ENCODE results near the gene OGG1. TPM values are rescaled to one million over a fixed set of nuclear protein-coding genes. Genes with fewer than 3 reads are reported as not detected.

The OGG1 gene
- total and polyA plus RNA-seq, 10 of the 15 experiments (the other 5 are each of a cell fraction or from before 2014, with no cell fraction given), result 4.8 to 38.8 (median 27.2) TPM

GRCh38 chr3:9777694-9778021, 27.9 kb downstream of the OGG1 start:
- TF ChIP-seq FOS (IDR thresholded peaks at IDR 0.05; ENCODE audit: borderline replicate concordance, extremely low read depth, insufficient read length) (no peak), IRF4 (IDR thresholded peaks at IDR 0.05; ENCODE audit: low read depth, low read length) (no peak), ZBED1 (IDR thresholded peaks at IDR 0.05; ENCODE audit: borderline replicate concordance) (no peak), BRCA1 (IDR thresholded peaks at IDR 0.05; ENCODE audit: low read depth, low read length) (no peak), LARP7 (IDR thresholded peaks at IDR 0.05) (no peak), TARDBP (IDR thresholded peaks at IDR 0.05; ENCODE audit: borderline replicate concordance) (no peak), CBFB (IDR thresholded peaks at IDR 0.05; ENCODE audit: low read depth) (no peak), NFXL1 (IDR thresholded peaks at IDR 0.05; ENCODE audit: borderline replicate concordance) (no peak), IKZF2 (IDR thresholded peaks at IDR 0.05) (no peak), EGR1 (IDR thresholded peaks at IDR 0.05; ENCODE audit: borderline replicate concordance in 1 of 2, low read depth in 2 of 2, low read length in 2 of 2) (no peak), TBL1XR1 (IDR thresholded peaks at IDR 0.05; ENCODE audit: low read depth, low read length) (no peak), FOXK2 (IDR thresholded peaks at IDR 0.05) (no peak), POLR2AphosphoS2 (IDR thresholded peaks at IDR 0.05; ENCODE audit: low read depth, low read length) (no peak), EZH2 (IDR thresholded peaks at IDR 0.05; ENCODE audit: borderline replicate concordance, control insufficient read depth, low read depth, low read length) (no peak), CBX3 (IDR thresholded peaks at IDR 0.05; ENCODE audit: borderline replicate concordance, low read depth) (no peak), MYC (IDR thresholded peaks at IDR 0.05; ENCODE audit: insufficient read depth, insufficient read length, insufficient replicate concordance, low read length, severe bottlenecking) (no peak), EED (IDR thresholded peaks at IDR 0.05; ENCODE audit: low read depth) (no peak)
- TF ChIP-seq, protein P1, sequence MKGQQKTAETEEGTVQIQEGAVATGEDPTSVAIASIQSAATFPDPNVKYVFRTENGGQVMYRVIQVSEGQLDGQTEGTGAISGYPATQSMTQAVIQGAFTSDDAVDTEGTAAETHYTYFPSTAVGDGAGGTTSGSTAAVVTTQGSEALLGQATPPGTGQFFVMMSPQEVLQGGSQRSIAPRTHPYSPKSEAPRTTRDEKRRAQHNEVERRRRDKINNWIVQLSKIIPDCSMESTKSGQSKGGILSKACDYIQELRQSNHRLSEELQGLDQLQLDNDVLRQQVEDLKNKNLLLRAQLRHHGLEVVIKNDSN (IDR thresholded peaks at IDR 0.05; ENCODE audit: borderline replicate concordance, extremely low read length, insufficient read depth, low read depth, low read length), result no peak
- TF ChIP-seq, protein P2, sequence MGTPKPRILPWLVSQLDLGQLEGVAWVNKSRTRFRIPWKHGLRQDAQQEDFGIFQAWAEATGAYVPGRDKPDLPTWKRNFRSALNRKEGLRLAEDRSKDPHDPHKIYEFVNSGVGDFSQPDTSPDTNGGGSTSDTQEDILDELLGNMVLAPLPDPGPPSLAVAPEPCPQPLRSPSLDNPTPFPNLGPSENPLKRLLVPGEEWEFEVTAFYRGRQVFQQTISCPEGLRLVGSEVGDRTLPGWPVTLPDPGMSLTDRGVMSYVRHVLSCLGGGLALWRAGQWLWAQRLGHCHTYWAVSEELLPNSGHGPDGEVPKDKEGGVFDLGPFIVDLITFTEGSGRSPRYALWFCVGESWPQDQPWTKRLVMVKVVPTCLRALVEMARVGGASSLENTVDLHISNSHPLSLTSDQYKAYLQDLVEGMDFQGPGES (IDR thresholded peaks at IDR 0.05), result no peak
- TF ChIP-seq, protein P3, sequence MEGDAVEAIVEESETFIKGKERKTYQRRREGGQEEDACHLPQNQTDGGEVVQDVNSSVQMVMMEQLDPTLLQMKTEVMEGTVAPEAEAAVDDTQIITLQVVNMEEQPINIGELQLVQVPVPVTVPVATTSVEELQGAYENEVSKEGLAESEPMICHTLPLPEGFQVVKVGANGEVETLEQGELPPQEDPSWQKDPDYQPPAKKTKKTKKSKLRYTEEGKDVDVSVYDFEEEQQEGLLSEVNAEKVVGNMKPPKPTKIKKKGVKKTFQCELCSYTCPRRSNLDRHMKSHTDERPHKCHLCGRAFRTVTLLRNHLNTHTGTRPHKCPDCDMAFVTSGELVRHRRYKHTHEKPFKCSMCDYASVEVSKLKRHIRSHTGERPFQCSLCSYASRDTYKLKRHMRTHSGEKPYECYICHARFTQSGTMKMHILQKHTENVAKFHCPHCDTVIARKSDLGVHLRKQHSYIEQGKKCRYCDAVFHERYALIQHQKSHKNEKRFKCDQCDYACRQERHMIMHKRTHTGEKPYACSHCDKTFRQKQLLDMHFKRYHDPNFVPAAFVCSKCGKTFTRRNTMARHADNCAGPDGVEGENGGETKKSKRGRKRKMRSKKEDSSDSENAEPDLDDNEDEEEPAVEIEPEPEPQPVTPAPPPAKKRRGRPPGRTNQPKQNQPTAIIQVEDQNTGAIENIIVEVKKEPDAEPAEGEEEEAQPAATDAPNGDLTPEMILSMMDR (IDR thresholded peaks at IDR 0.05 in 2 of 3, conservative IDR thresholded peaks at IDR 0.05 in 1 of 3; ENCODE audit: control insufficient read depth in 2 of 3, extremely low read depth in 1 of 3, insufficient read depth in 1 of 3, low read depth in 3 of 3, low read length in 3 of 3), result no peak
- no peak overlapping the region for H3K4me2 ChIP-seq (ENCODE audit: control insufficient read depth, insufficient read depth)
- H3K4me3 ChIP-seq, result no peak overlapping the region
- ChIA-PET CTCF (interaction anchor here (1.1 to 2.1 kb wide), 2 partner anchors 13 to 274 kb away, joined by 6 to 8 read pairs; no protein-coding TSS in a partner anchor), POLR2A (no interaction called here), SMC1A (ENCODE audit: uncharacterized antibody, unreplicated experiment) (interaction anchor here (0.7 to 1.5 kb wide), 2 partner anchors 45 to 49 kb away, joined by 3 read pairs; no protein-coding TSS in a partner anchor), RAD21 (ENCODE audit: unreplicated experiment) (no interaction called here)
- no TSS peak for BruUV-seq (replicated peaks)
- peaks cover 31% of the 10 kb centered on the region for H3K4me1 ChIP-seq (ENCODE audit: control insufficient read depth, insufficient read depth, low read length)
- no peak overlapping the region for H2AFZ ChIP-seq (ENCODE audit: control insufficient read depth, low read depth, low read length)
- H3K9ac ChIP-seq (ENCODE audit: control insufficient read depth, insufficient read depth, low read length), result no peak overlapping the region
- in situ Hi-C loops (cut with MboI) (no loop called here), intact Hi-C loops (cut with micrococcal nuclease; ENCODE audit: unreplicated experiment) (no loop called here)
- H4K20me1 ChIP-seq (ENCODE audit: control insufficient read depth, insufficient read depth), result no peaks in the 10 kb centered on the region
- no peaks in the 10 kb centered on the region for H3K27me3 ChIP-seq (replicated peaks in 1 of 2; ENCODE audit: control insufficient read depth in 2 of 2, insufficient read depth in 2 of 2, low read length in 1 of 2)
- ATAC-seq (no peak), FAIRE-seq (no peak), DNase-seq (ENCODE audit: low read depth, low spot score) (no peak)
- 58% methylated on average over 1 of the region's 1 CpG for WGBS (ENCODE audit: insufficient coverage, insufficient replicate concordance, low lambda C conversion rate, missing lambda C conversion rate)
- 0 out of 4 replicates have a peak, but pooled peaks cover 0 to 6% of the 10 kb centered on the region in 2 experiments for H3K36me3 ChIP-seq (ENCODE audit: control insufficient read depth in 2 of 2, insufficient read depth in 2 of 2, low read length in 1 of 2)
- no peak overlapping the region for H3K27ac ChIP-seq (ENCODE audit: control insufficient read depth, insufficient read depth)
- H3K9me3 ChIP-seq (replicated peaks; ENCODE audit: control insufficient read depth, insufficient read depth, low read length), result no peaks in the 10 kb centered on the region
- no peaks in the 10 kb centered on the region for H3K79me2 ChIP-seq (ENCODE audit: control insufficient read depth, insufficient read depth, low read length)

Data from GM12878 (cell line).